Stimulated activated CD4-positive, alpha-beta T cell treated with anti-CD3 and anti-CD28 coated beads, Interleukin-2, amount 100 ng/mL, for 4 hours (primary cell): Measurements from ENCODE around the gene HOXD13.
A peak's percentile ranks its signal among the peaks of the same experiment; 100 is the strongest.

Experiments used
- DNase-seq: peaks from one replicate; pipeline ENCODE4 v3.0.0-alpha.2; 2020; ENCODE audit warnings: low read depth

Gene HOXD13

DNA sequence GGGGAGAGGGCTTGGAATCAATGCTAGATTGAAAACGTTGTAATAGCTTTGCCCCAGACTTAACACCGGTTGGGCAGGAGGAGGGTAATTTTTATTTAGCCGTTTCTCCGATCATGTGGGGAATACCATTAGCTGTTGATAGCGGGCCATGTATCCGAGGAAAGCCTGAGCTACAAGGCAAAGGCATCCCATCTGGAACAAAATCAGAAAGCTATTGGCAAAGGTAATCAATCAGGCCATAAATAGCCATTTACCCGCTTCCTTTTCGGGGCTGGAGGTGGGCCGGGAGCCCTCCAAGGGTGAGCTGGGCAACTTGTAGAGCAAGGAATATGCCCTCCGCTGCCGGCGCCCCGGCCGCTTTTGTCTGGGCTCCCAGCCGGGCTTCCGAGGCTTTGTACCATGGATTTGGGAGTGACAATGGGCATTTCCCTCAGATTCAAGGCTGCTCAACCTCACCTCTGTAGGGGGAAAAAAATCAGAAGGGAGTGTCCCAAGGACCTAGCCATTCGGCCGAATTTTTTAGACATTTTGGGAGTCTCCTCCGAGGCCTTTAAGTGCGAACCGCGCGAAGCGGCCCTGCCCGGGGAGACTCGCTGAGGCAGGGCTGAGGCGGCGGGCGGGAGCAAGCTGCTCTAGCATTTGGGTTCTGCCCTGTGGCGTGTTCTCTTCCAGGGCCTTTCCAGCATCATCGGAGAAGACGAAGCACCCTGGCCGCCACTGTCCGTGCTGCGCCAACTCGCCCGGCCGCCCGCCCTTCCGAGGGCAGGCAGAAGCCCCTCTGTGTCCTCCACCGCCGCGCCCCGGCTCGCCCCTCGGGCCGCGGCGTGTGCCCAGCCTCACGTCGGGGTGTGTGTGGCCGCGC is 28.9 kb downstream of the HOXD13 start:
- no peak for DNase-seq

DNA sequence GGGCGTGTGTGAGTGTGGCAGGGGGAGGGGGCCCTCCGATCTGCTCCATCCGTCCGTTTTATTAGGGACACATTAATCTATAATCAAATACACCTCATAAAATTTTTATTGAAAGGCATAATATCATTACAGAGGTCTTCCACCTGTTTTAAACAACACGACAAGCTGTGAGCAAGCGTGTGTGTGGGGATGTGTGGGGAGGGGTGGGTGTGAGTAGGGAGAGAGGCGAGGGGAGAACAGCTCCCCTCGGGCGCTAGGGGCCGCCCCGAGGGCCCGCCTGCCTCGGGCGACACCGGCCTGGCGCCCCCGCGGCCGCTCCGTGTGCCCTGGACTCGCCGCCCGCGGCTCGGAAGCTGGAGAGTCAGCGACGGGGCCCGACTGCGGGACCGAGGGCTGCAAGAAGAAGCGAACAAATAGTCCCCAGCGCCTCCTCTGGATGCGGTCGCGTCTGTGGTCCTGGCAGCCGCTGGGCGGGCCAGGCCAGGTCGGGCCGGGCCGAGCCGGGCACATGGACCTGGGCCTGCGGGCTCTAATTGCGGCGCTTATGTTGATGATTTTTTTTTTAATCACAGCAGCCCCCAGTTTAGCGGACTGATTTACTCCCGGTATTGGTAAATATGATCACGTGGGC is 29.6 kb downstream of the HOXD13 start:
- no peak for DNase-seq

DNA sequence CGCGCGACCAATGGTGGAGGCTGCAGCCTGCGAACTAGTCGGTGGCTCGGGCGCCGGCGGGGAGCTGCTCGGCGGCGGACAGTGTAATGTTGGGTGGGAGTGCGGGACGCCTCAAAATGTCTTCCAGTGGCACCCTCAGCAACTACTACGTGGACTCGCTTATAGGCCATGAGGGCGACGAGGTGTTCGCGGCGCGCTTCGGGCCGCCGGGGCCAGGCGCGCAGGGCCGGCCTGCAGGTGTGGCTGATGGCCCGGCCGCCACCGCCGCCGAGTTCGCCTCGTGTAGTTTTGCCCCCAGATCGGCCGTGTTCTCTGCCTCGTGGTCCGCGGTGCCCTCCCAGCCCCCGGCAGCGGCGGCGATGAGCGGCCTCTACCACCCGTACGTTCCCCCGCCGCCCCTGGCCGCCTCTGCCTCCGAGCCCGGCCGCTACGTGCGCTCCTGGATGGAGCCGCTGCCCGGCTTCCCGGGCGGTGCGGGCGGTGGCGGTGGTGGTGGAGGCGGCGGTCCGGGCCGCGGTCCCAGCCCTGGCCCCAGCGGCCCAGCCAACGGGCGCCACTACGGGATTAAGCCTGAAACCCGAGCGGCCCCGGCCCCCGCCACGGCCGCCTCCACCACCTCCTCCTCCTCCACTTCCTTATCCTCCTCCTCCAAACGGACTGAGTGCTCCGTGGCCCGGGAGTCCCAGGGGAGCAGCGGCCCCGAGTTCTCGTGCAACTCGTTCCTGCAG is 30.3 kb downstream of the HOXD13 start, which contains the start of gene HOXD9:
Gene HOXD9, plus strand, starts transcription at position 37 of the 728 bp plus-strand sequence. Its CDS starts 50 bp downstream, at position 87.
- DNase-seq, result no peak

DNA sequence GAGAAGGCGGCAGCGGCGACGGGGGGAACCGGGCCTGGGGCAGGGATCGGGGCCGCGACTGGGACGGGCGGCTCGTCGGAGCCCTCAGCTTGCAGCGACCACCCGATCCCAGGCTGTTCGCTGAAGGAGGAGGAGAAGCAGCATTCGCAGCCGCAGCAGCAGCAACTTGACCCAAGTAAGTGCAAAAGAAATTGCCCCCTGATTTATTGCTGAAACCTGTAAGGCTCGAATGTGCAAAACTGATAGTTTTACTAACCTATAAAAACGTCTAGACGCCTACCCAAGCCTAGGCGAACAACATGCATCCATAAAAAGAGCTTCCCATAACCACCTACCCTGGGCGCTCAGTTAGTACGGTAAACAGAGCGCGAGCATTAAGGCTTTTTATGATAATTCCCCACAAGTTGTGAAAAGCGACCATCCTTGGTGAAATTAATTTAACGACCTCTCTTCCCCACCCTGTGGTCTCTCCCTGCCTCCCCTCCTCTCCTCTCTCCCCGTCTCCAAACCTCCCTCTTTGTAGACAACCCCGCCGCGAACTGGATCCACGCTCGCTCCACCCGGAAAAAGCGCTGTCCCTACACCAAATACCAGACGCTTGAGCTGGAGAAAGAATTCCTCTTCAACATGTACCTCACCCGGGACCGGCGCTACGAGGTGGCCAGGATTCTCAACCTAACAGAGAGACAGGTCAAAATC is 31.0 kb downstream of the HOXD13 start:
- DNase-seq, result no peak

GRCh38 chr2:176124110-176124946 is 31.8 kb downstream of the HOXD13 start:
- no peak for DNase-seq

DNA sequence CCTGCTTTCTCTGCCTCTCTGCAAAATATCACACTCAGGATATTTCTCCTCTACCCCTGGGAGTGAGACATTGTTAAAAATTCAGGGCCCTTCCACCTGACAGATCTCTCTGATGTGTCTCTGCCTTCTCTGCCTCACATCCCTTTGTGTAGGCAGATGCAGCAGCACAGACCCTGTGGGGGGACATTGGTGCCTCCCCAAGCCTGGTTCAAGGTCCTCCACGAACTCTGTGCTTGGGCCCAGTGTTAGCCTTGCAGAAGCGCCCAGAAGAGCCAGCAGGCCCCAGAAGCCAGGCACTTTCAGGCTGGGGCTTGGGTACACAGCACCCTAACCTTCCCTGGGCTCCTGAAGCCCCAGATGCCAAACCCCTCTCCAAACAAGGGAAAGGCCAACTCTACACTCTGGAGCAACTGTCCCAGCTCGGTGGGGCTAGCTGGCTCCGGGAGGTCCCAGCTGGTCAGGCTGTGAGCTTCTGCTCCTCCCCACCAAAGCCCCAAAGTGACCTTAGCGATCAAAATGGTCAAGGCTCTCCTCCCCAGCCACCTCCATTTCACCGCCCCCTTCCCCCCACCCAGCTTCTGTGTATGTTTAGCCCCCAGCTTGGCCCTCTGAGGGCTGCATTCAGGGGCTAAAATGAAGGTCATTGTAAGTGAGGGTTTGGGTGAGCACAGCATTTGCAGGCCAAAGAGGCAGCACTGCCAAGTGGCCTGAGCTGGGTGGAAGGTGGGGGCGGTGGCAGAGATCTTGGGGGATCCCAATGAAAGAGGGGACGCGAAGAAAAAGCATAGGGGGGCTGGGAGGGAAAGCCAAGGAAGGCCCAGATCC is 32.6 kb downstream of the HOXD13 start:
- DNase-seq, result no peak

GRCh38 chr2:176125772-176126054 is 33.2 kb downstream of the HOXD13 start:
- DNase-seq, result no peak

- peak; percentile 49 for DNase-seq
These were observed 34.6 kb downstream of the HOXD13 start for GRCh38 chr2:176126929-176127773.

DNA sequence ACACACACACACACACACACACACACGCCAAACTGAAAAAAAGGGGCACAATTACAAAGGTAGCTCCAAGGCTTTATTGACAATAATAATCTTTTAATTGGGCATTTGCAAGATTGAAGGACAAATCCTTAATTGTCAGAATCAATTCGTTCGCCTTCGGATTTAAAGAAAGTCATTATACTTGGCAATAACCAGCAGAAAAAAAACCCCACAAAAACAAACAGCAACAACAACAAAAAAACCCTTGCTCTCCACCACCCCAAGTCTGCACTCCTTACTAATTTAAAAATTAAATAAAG is 35.2 kb downstream of the HOXD13 start:
- DNase-seq, result no peak

- DNase-seq, result no peak
These were observed 35.9 kb downstream of the HOXD13 start for GRCh38 chr2:176128172-176128981.

DNA sequence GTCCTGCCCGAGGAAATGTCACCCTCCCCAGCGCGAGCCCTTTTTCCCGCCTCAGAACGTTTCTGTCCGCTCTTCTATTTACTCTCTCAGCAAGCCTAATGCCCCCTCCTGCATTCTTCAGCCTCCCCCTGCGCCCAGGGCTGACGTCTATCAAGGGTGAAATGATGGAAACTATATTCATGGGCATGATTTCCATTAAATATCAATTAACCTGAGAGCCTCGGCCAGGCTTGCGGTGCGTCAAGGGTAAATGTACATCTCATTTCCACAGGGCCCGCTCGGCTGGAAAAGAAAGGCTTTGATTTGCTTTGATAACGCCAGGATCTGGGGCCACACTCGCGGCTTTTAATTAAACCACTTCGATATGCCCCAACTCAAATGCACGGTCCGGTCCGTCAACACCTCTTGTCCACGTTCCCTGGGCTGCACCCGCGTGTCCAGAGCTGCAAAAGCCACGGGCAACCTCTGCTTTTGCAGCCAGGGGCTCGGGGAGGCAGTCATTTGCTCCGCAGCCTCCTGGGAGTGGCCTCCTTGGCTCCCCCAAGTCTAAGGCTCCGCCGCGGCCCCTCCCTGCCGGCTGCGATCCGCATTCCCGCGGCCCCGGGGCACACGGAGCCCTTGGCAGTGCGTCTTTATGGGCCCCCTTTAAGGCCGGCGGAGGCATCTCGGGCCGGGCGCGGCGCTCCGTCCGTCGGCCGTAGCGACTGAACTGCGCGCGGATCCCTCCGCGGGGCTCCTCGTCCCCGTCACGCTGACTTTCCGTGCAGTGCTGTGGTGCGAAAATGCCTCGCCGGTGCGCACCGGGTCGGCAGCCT is 36.7 kb downstream of the HOXD13 start, which contains the start of gene HOXD8:
Gene HOXD8, plus strand, starts transcription at position 724 of the 815 bp plus-strand sequence. CDS start 662 bp downstream, outside the sequence.
- no peak for DNase-seq

DNA sequence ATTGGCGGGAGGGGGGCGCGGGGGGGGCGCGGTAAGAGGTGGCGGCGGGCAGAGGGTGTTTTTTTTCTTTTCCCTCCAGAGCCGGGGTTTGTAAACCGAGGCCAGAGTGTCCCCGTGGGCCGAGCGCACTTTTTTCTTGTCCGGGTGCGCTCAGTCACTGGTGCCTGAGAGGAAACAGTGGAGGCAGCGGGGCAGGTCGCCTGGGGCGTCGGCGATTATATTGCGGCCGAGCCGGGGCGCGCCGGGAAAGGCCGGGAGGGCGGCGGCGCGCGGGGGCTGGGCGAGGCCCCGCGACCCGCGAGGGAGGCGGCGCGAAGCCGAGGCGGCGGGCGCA is 37.3 kb downstream of the HOXD13 start:
- no peak for DNase-seq

GRCh38 chr2:176130147-176130956 is 37.8 kb downstream of the HOXD13 start:
- no peak for DNase-seq

GRCh38 chr2:176130957-176131847 is 38.7 kb downstream of the HOXD13 start:
- no peak for DNase-seq

DNA sequence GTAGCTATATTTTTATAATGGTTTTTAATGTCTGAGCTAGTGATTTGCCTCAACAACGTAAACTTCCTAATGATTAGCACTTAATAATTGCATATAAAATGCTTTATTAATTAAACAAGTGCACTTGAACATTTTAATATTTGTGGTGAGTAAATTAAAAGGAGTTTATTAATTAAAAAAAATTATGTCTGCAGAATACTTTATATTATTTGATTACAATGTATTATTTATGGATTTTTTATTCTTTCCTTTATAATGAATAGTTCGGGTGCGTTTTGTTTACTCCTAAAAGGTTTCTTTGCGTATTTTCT is 39.3 kb downstream of the HOXD13 start:
- DNase-seq, result no peak
